Heart left ventricle (tissue), 13 donors: ENCODE measurements around the gene DNAH17.

Experiments
- CTCF ChIP-seq, 12 donors: fragments of 200-600 bp; sonication (generic) in 4 of 12; IDR thresholded peaks; one replicate each; pipeline versions ENCODE4 v1.5.0 to v1.8.0; 2018 to 2022; ENCODE audit warnings: antibody characterized with exemption in 12 of 12, mild to moderate bottlenecking in 5 of 12
- POLR2A ChIP-seq, 2 donors: fragments of 450-650 bp; IDR thresholded peaks; one replicate each; pipeline ENCODE4 v1.6.1; 2017; ENCODE audit warnings: antibody characterized with exemption in 2 of 2, mild to moderate bottlenecking in 2 of 2, moderate library complexity in 2 of 2
- donor health status: ischemic (EF 13 %, LVEDD 7.1; RV severe dilation, severe dysfunction).
- donor health status: DM: no; HTN: yes; CAD: no.
- donor health status: DM: no; HTN: no; CAD: no.
- donor health status: ischemic (EF 25% LVEDD 6.9; RV normal size, moderate dysfunction).
- donor health status: ischemic (EF 25% LVEDD 5.7; RV mildly dilated, moderate dysfunction).
- donor health status: ischemic (EF 35%, LVEDD 5.7; RV mildly dilated, moderate dysfunction).
- donor health status: nonischemic (EF 11% LVEDD 7.7; RV severe dilation, severe dysfunction).
- donor health status: DM: yes; HTN: yes; CAD: no.
- donor health status: PGD.
- donor health status: ischemic (EF 29% LVEDD 5.4; RV normal size, mild dysfunction).
- donor health status: nonischemic (EF 23%, LVEDD 6.1; RV moderate dilation, normal function).

DNA sequence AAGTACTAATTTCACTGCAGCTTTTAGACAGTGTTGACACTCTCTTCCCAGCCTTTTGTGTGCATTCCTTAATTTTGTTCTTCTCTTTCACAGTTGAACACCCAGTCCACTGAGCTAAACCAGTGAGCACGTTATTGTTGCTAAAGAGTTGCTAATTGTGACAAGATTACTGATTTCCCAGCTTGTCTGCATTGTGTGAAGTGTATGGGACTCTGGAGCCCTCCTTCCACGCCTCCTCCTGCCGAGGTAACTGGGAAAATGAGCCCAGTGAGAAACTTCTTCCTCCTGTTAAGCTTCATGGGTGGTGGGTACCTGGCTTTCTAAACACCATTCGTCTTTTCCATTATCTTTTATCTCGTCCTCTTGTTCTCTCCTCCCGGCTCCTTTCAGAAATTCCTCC is 29.8 kb upstream of the DNAH17 start:
- TF ChIP-seq POLR2A (IDR thresholded peaks at IDR 0.05), result no peak
- TF ChIP-seq CTCF (IDR thresholded peaks at IDR 0.05), result no peak
